ENCODE results near the gene GSTO1. TPM values are rescaled to one million over a fixed set of nuclear protein-coding genes. Genes with fewer than 3 reads are reported as not detected.

Gene GSTO1
- total and polyA plus RNA-seq, 2 donors from 2014 or later: 83.7 to 263 TPM

GRCh38 chr10:104274762-104275721 lies 20.4 kb downstream of the GSTO1 start:
- Histone ChIP-seq H3K4me3 (ENCODE audit: low read length in 3 of 3) (peak overlapping the region; percentile 58 to 68 (median 62)), H3K27ac (ENCODE audit: low read depth in 2 of 2, low read length in 2 of 2) (peak overlapping the region; percentile 5 to 46), H3K9ac (ENCODE audit: low read length in 3 of 3) (peak overlapping the region in 2 of 3 donors; percentile 44 to 58), H3K9me3 (ENCODE audit: control insufficient read depth in 2 of 3, insufficient read depth in 1 of 3, low read length in 3 of 3) (no peaks in the 10 kb centered on the region), H3K36me3 (ENCODE audit: control insufficient read depth in 2 of 3, insufficient read depth in 3 of 3, low read length in 3 of 3) (peaks cover 0 to 2% (median 0%) of the 10 kb centered on the region in 3 donors), H3K4me1 (ENCODE audit: control insufficient read depth in 2 of 3, insufficient read depth in 2 of 3, low read depth in 1 of 3, low read length in 3 of 3) (no peaks in the 10 kb centered on the region), H3K27me3 (ENCODE audit: control insufficient read depth, insufficient read depth, low read length) (no peaks in the 10 kb centered on the region)
- DNase-seq: peak; percentile 75 to 86 (median 82)
- intact Hi-C loops (cut with DNase I): no loop called here
- no peak for FAIRE-seq
- peak; percentile 73 for TF ChIP-seq CTCF (IDR thresholded peaks at IDR 0.05; ENCODE audit: borderline replicate concordance, extremely low read depth, insufficient read depth)

DNA sequence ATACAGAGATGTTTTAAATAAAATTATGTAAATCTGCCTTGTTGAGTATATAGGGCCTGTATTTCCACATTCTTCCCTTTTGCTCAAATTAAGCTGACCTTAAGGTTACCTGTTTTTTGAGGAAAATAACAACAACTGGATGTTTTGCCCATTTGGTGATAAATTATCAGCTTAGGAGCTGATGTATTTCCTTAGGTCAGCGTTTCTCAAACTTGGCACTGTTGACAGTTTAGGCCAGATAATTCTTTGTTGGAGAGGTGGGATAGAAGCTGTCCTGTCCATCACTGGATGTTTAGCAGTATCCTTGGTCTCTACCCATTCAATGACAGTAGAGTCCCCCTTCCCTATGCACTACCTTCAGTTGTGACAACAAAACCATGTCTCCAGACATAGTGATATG lies 21.5 kb downstream of the GSTO1 start:
- Histone ChIP-seq H3K27ac (ENCODE audit: low read depth in 2 of 2, low read length in 2 of 2) (no peak overlapping the region), H3K9ac (ENCODE audit: low read length in 3 of 3) (no peak overlapping the region), H3K4me3 (ENCODE audit: low read length in 3 of 3) (no peak overlapping the region), H3K9me3 (ENCODE audit: control insufficient read depth in 2 of 3, insufficient read depth in 1 of 3, low read length in 3 of 3) (no peaks in the 10 kb centered on the region), H3K36me3 (ENCODE audit: control insufficient read depth in 2 of 3, insufficient read depth in 3 of 3, low read length in 3 of 3) (peaks cover 0 to 2% (median 0%) of the 10 kb centered on the region in 3 donors), H3K27me3 (ENCODE audit: control insufficient read depth, insufficient read depth, low read length) (no peaks in the 10 kb centered on the region), H3K4me1 (ENCODE audit: control insufficient read depth in 2 of 3, insufficient read depth in 2 of 3, low read depth in 1 of 3, low read length in 3 of 3) (no peaks in the 10 kb centered on the region)
- intact Hi-C loops (cut with DNase I): no loop called here
- TF ChIP-seq CTCF (IDR thresholded peaks at IDR 0.05; ENCODE audit: borderline replicate concordance, extremely low read depth, insufficient read depth): no peak
- DNase-seq (no peak), FAIRE-seq (no peak)

- H3K27me3 ChIP-seq (ENCODE audit: control insufficient read depth, insufficient read depth, low read length): no peaks in the 10 kb centered on the region
- no peak for TF ChIP-seq CTCF (IDR thresholded peaks at IDR 0.05; ENCODE audit: borderline replicate concordance, extremely low read depth, insufficient read depth)
- no peak for FAIRE-seq
- no peak for DNase-seq
- H3K9ac ChIP-seq (ENCODE audit: low read length in 3 of 3): no peak overlapping the region
- H3K9me3 ChIP-seq (ENCODE audit: control insufficient read depth in 2 of 3, insufficient read depth in 1 of 3, low read length in 3 of 3): no peaks in the 10 kb centered on the region
- no peak overlapping the region for H3K4me3 ChIP-seq (ENCODE audit: low read length in 3 of 3)
- no peak overlapping the region for H3K27ac ChIP-seq (ENCODE audit: low read depth in 2 of 2, low read length in 2 of 2)
- peaks cover 0 to 3% (median 0%) of the 10 kb centered on the region in 3 donors for H3K36me3 ChIP-seq (ENCODE audit: control insufficient read depth in 2 of 3, insufficient read depth in 3 of 3, low read length in 3 of 3)
- no peaks in the 10 kb centered on the region for H3K4me1 ChIP-seq (ENCODE audit: control insufficient read depth in 2 of 3, insufficient read depth in 2 of 3, low read depth in 1 of 3, low read length in 3 of 3)
- intact Hi-C loops (cut with DNase I): no loop called here
Measured at GRCh38 chr10:104277785-104278184, 23.1 kb downstream of the GSTO1 start.
